Ishikawa (cell line): ENCODE results near the gene IL15RA.

ENCODE experiments used
- CREB1 ChIP-seq: IDR thresholded peaks from 2 replicates; pipeline ENCODE4 v1.6.1; 2012; ENCODE audit warnings: low read depth
- ZBTB7A ChIP-seq: IDR thresholded peaks from 2 replicates; pipeline ENCODE4 v1.6.1; 2012; ENCODE audit warnings: low read depth

- TF ChIP-seq ZBTB7A (no peak), CREB1 (no peak)
Measured at GRCh38 chr10:5946786-5947185, 30.6 kb downstream of the IL15RA start.
